HCT116 (cell line): ENCODE data around the gene MED13L. TPM values are rescaled to one million over a fixed set of nuclear protein-coding genes. Genes with fewer than 3 reads are reported as not detected.

ENCODE experiments used
- ATAC-seq: fragments of 200-7000 bp; cut with Tn5 transposase; 2 replicates; pipeline ENCODE4 v1.9.1; 2020; ENCODE audit warnings: mild to moderate bottlenecking, moderate library complexity
- BruUV-seq: library from RNA; stranded (reverse); fragments of 400-500 nt; replicated peaks from 2 replicates; lab custom pipeline; 2021; lab: Mats Ljungman, UMichigan
- CTCF ChIA-PET: fragments of 300-600 bp; sonication (Branson Sonifier 250); formaldehyde crosslinking; loops from one replicate; lab custom pipeline; 2021; ENCODE audit warnings: antibody characterized with exemption; lab: Charles Lee
- POLR2A ChIA-PET: fragments of 300-600, 350-600 bp; sonication (Branson Sonifier 250); formaldehyde crosslinking; loops from one replicate; lab custom pipeline; 2021; ENCODE audit warnings: antibody characterized with exemption; lab: Charles Lee
- RAD21 ChIA-PET, 2 experiments: fragments of 300-600 bp; sonication (Branson Sonifier 250); formaldehyde crosslinking; loops; one replicate each; lab custom pipeline; 2023; ENCODE audit warnings: low total read pairs in 2 of 2; ENCODE audit not compliant: uncharacterized antibody in 2 of 2, unreplicated experiment in 2 of 2, low non-redundant PET in 1 of 2; lab: Charles Lee
- DNase-seq: peaks from one replicate; pipeline ENCODE4 v3.0.0-alpha.2; 2010; ENCODE audit warnings: low read depth, low spot score
- H2AFZ ChIP-seq: fragments of 200-600 bp; shearing (Covaris generic), sonication (generic); 2 replicates; pipeline ENCODE4 v1.6.1; 2017; ENCODE audit warnings: low read depth, mixed run types, mixed read lengths, antibody characterized with exemption, low read length; ENCODE audit not compliant: poor library complexity, severe bottlenecking
- H3K27ac ChIP-seq: 2 replicates; pipeline ENCODE4 v1.5.1; 2012; ENCODE audit warnings: low read depth, low read length
- H3K27me3 ChIP-seq: fragments of 200-600 bp; sonication (generic); 2 replicates; pipeline ENCODE4 v1.6.1; 2016; ENCODE audit warnings: mixed run types, low read length, mixed read lengths; ENCODE audit not compliant: insufficient read depth
- H3K36me3 ChIP-seq, 2 experiments: fragments of 200-500 bp in 1 of 2; fragments of 200-600 bp in 1 of 2; sonication (Bioruptor generic) in 1 of 2; sonication (generic) in 1 of 2; 2 replicates each; pipeline versions ENCODE4 v1.5.1 to v1.6.1; 2014 to 2016; ENCODE audit warnings: low read length in 2 of 2, inconsistent platforms in 1 of 2, mixed read lengths in 1 of 2, mixed run types in 1 of 2; ENCODE audit not compliant: insufficient read depth in 2 of 2, control insufficient read depth in 1 of 2
- H3K4me1 ChIP-seq, 2 experiments: fragments of 200-600 bp in 1 of 2; sonication (generic) in 1 of 2; 2 replicates each; pipeline versions ENCODE4 v1.5.1 to v1.6.1; 2012 to 2017; ENCODE audit warnings: low read length in 2 of 2, inconsistent platforms in 1 of 2, mild to moderate bottlenecking in 1 of 2, mixed read lengths in 1 of 2, mixed run types in 1 of 2, moderate library complexity in 1 of 2; ENCODE audit not compliant: insufficient read depth in 2 of 2, control insufficient read depth in 1 of 2
- H3K4me2 ChIP-seq: fragments of 200-600 bp; sonication (generic); 2 replicates; pipeline ENCODE4 v1.6.1; 2017; ENCODE audit warnings: mixed run types, low read length, mixed read lengths
- H3K4me3 ChIP-seq, 2 experiments: fragments of 200-600 bp in 1 of 2; sonication (generic) in 1 of 2; replicated peaks in 1 of 2; 2 replicates each; pipeline ENCODE4 v1.5.1; 2011 to 2016; ENCODE audit warnings: low read length in 2 of 2, control low read depth in 1 of 2, low read depth in 1 of 2, mild to moderate bottlenecking in 1 of 2, mixed read lengths in 1 of 2, mixed run types in 1 of 2
- H3K79me2 ChIP-seq: fragments of 200-600 bp; sonication (generic); 2 replicates; pipeline ENCODE4 v1.6.1; 2017; ENCODE audit warnings: mild to moderate bottlenecking, mixed run types, low read length, moderate library complexity, mixed read lengths; ENCODE audit not compliant: insufficient read depth
- H3K9ac ChIP-seq: fragments of 200-600 bp; sonication (generic); 2 replicates; pipeline ENCODE4 v1.6.1; 2016; ENCODE audit warnings: low read length, mixed read lengths
- H3K9me2 ChIP-seq: fragments of 200-600 bp; sonication (generic), shearing (Covaris generic); 2 replicates; pipeline ENCODE4 v1.6.1; 2017; ENCODE audit warnings: mixed run types, mild to moderate bottlenecking, moderate library complexity; ENCODE audit not compliant: insufficient read depth
- H3K9me3 ChIP-seq, 2 experiments: fragments of 200-500 bp in 1 of 2; fragments of 200-600 bp in 1 of 2; sonication (Bioruptor generic) in 1 of 2; sonication (generic) in 1 of 2; 2 replicates each; pipeline ENCODE4 v1.6.1; 2014 to 2017; ENCODE audit warnings: low read length in 2 of 2, mixed read lengths in 2 of 2, inconsistent platforms in 1 of 2, low read depth in 1 of 2, mild to moderate bottlenecking in 1 of 2, mixed run types in 1 of 2, moderate library complexity in 1 of 2; ENCODE audit not compliant: control insufficient read depth in 1 of 2, insufficient read depth in 1 of 2
- H4K20me1 ChIP-seq: fragments of 200-600 bp; sonication (generic), shearing (Covaris generic); 2 replicates; pipeline ENCODE4 v1.6.1; 2017; ENCODE audit warnings: mixed run types, mild to moderate bottlenecking, moderate library complexity; ENCODE audit not compliant: insufficient read depth
- CBX3 ChIP-seq: IDR thresholded peaks from 2 replicates; pipeline ENCODE4 v1.6.1; 2012; ENCODE audit warnings: low read depth
- CEBPB ChIP-seq: IDR thresholded peaks from 2 replicates; pipeline ENCODE4 v1.6.1; 2012; ENCODE audit warnings: low read depth
- EGR1 ChIP-seq: IDR thresholded peaks from 2 replicates; pipeline ENCODE4 v1.6.1; 2012; ENCODE audit warnings: low read depth
- ELF1 ChIP-seq: IDR thresholded peaks from 2 replicates; pipeline ENCODE4 v1.6.1; 2012; ENCODE audit warnings: low read depth, borderline replicate concordance
- EZH2phosphoT487 ChIP-seq: fragments of 200-600 bp; IDR thresholded peaks from 2 replicates; pipeline ENCODE4 v1.6.1; 2018; ENCODE audit warnings: antibody characterized with exemption, borderline replicate concordance
- FOSL1 ChIP-seq: IDR thresholded peaks from 2 replicates; pipeline ENCODE4 v1.6.1; 2012; ENCODE audit warnings: low read depth
- POLR2A ChIP-seq: IDR thresholded peaks from 2 replicates; pipeline ENCODE4 v1.7.0; 2011; ENCODE audit warnings: borderline replicate concordance; ENCODE audit not compliant: insufficient read depth, insufficient read length; ENCODE audit errors: extremely low read depth
- POLR2AphosphoS5 ChIP-seq: IDR thresholded peaks from 2 replicates; pipeline ENCODE4 v1.6.1; 2011; ENCODE audit warnings: mild to moderate bottlenecking, low read depth, low read length, moderate library complexity
- SIN3A ChIP-seq: IDR thresholded peaks from 2 replicates; pipeline ENCODE4 v1.6.1; 2012; ENCODE audit warnings: low read depth
- SP1 ChIP-seq: IDR thresholded peaks from 2 replicates; pipeline ENCODE4 v1.6.1; 2012; ENCODE audit warnings: low read depth
- ZFX ChIP-seq: fragments of 450-650 bp; IDR thresholded peaks from 2 replicates; pipeline ENCODE4 v1.6.1; 2017
- intact Hi-C: fragments of 100-400 bp; cut with micrococcal nuclease; formaldehyde crosslinking; loops from 2 replicates; pipeline ENCODE4 v1.10.0; 2022
- total RNA-seq: library from RNA; stranded (reverse); gene quantifications from one replicate; pipeline ENCODE4 v1.2.1, GENCODE V29; 2021; ENCODE audit not compliant: unreplicated experiment
- TF ChIP-seq, protein P1 (sequence below): IDR thresholded peaks from 2 replicates; pipeline ENCODE4 v1.6.1; 2012
- TF ChIP-seq, protein P2 (sequence below): IDR thresholded peaks from 2 replicates; pipeline ENCODE4 v1.6.1; 2011; ENCODE audit warnings: mild to moderate bottlenecking, low read length, moderate library complexity; ENCODE audit not compliant: insufficient replicate concordance; ENCODE audit errors: extremely low read depth
- TF ChIP-seq, protein P3 (sequence below), 3 experiments: fragments of 200-600 bp in 1 of 3; sonication (generic) in 1 of 3; IDR thresholded peaks in 2 of 3; conservative IDR thresholded peaks in 1 of 3; 2 replicates each; pipeline ENCODE4 v1.5.1; 2012 to 2017; ENCODE audit warnings: low read depth in 2 of 3, low read length in 2 of 3, antibody characterized with exemption in 1 of 3, borderline replicate concordance in 1 of 3, control low read depth in 1 of 3, mild to moderate bottlenecking in 1 of 3, mixed read lengths in 1 of 3, mixed run types in 1 of 3, moderate library complexity in 1 of 3; ENCODE audit not compliant: insufficient read depth in 1 of 3

The MED13L gene
- total RNA-seq, 1 experiment from 2014 or later, result 176 TPM

DNA sequence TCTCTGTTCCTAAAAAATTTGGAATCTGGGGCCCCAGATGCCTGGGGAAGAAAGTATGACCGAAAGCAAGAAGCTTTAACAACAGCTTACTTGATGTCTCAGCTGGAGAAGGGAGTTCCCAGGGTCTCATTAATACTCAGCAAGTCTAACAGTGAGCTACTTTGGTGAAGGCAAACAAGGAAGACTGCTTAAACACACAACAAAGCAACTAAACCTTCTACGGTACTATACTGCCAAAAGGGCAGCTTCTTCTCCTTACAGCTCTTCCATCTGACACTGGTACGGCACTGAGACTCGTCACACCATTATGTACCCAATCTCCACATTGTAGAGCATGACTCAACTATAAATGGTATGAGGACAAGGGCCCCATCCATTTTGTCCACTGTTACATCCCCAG, 213.0 kb downstream of the MED13L start:
- no peaks in the 10 kb centered on the region for H3K36me3 ChIP-seq
- no peak overlapping the region for H3K9ac ChIP-seq
- RAD21 ChIA-PET, result no interaction called here
- no peak for DNase-seq
- no peak overlapping the region for H3K4me2 ChIP-seq
- H3K4me1 ChIP-seq, result peaks cover 2 to 7% of the 10 kb centered on the region in 2 experiments; a peak in 2 of 4 replicates
- H3K9me2 ChIP-seq, result no peaks in the 10 kb centered on the region
- POLR2A ChIA-PET, result no interaction called here
- H3K79me2 ChIP-seq, result peaks cover 100% of the 10 kb centered on the region
- no peak overlapping the region for H2AFZ ChIP-seq
- H3K4me3 ChIP-seq, result no peak overlapping the region
- no peaks in the 10 kb centered on the region for H3K27me3 ChIP-seq
- intact Hi-C loops, result loop anchor here (10.0 kb wide), 1 partner anchor 540 kb away; no protein-coding TSS in a partner anchor
- no peaks in the 10 kb centered on the region for H3K9me3 ChIP-seq
- no peak for TF ChIP-seq SIN3A
- TF ChIP-seq, protein P1, sequence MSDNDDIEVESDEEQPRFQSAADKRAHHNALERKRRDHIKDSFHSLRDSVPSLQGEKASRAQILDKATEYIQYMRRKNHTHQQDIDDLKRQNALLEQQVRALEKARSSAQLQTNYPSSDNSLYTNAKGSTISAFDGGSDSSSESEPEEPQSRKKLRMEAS, result no peak
- no peak for TF ChIP-seq ELF1
- TF ChIP-seq EGR1, result no peak
- TF ChIP-seq, all 23 proteins: peak for 0
- no peak for ATAC-seq
- BruUV-seq, result no TSS peak
- CTCF ChIA-PET, result no interaction called here
- Histone ChIP-seq H3K27ac (no peak overlapping the region), H4K20me1 (peaks cover 30% of the 10 kb centered on the region)

DNA sequence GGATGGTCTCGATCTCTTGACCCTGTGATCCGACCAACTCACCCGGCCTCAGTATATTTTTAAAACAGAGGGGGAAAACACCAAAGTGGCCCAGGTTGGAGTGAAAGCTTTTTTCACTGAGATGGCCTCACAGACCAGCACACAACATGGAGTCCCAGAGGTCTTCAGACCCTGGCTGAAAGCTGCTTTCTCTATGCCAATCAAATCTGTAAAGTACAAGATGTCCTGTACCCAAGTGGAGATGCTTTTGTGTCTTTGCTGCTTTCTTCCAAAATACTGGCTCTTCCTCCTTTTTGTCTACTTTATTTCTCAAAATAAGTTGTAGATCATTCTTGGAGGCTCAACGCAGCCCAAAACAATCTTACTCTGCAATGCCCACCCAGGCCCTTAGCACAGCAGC, 214.8 kb downstream of the MED13L start:
- Histone ChIP-seq H2AFZ (no peak overlapping the region), H4K20me1 (peaks cover 34% of the 10 kb centered on the region), H3K4me3 (no peak overlapping the region), H3K9me3 (no peaks in the 10 kb centered on the region), H3K4me2 (no peak overlapping the region), H3K36me3 (no peaks in the 10 kb centered on the region), H3K27ac (no peak overlapping the region), H3K79me2 (peaks cover 100% of the 10 kb centered on the region), H3K9ac (no peak overlapping the region), H3K4me1 (peaks cover 2 to 5% of the 10 kb centered on the region in 2 experiments; a peak in 2 of 4 replicates), H3K9me2 (no peaks in the 10 kb centered on the region), H3K27me3 (no peaks in the 10 kb centered on the region)
- RAD21 ChIA-PET, result no interaction called here
- BruUV-seq, result no TSS peak
- ATAC-seq (no peak), DNase-seq (no peak)
- intact Hi-C loops, result loop anchor here (10.0 kb wide), 1 partner anchor 542 kb away; no protein-coding TSS in a partner anchor
- CTCF ChIA-PET, result no interaction called here
- POLR2A ChIA-PET, result no interaction called here
- TF ChIP-seq POLR2AphosphoS5, result no peak
- TF ChIP-seq POLR2A, result no peak
- TF ChIP-seq EGR1, result no peak
- no peak for TF ChIP-seq ZFX
- TF ChIP-seq, protein P1, result no peak
- TF ChIP-seq, protein P2, sequence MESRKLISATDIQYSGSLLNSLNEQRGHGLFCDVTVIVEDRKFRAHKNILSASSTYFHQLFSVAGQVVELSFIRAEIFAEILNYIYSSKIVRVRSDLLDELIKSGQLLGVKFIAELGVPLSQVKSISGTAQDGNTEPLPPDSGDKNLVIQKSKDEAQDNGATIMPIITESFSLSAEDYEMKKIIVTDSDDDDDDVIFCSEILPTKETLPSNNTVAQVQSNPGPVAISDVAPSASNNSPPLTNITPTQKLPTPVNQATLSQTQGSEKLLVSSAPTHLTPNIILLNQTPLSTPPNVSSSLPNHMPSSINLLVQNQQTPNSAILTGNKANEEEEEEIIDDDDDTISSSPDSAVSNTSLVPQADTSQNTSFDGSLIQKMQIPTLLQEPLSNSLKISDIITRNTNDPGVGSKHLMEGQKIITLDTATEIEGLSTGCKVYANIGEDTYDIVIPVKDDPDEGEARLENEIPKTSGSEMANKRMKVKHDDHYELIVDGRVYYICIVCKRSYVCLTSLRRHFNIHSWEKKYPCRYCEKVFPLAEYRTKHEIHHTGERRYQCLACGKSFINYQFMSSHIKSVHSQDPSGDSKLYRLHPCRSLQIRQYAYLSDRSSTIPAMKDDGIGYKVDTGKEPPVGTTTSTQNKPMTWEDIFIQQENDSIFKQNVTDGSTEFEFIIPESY, result no peak
- TF ChIP-seq SP1, result no peak
- no peak for TF ChIP-seq CEBPB
- no peak for TF ChIP-seq CBX3
- TF ChIP-seq, protein P3, sequence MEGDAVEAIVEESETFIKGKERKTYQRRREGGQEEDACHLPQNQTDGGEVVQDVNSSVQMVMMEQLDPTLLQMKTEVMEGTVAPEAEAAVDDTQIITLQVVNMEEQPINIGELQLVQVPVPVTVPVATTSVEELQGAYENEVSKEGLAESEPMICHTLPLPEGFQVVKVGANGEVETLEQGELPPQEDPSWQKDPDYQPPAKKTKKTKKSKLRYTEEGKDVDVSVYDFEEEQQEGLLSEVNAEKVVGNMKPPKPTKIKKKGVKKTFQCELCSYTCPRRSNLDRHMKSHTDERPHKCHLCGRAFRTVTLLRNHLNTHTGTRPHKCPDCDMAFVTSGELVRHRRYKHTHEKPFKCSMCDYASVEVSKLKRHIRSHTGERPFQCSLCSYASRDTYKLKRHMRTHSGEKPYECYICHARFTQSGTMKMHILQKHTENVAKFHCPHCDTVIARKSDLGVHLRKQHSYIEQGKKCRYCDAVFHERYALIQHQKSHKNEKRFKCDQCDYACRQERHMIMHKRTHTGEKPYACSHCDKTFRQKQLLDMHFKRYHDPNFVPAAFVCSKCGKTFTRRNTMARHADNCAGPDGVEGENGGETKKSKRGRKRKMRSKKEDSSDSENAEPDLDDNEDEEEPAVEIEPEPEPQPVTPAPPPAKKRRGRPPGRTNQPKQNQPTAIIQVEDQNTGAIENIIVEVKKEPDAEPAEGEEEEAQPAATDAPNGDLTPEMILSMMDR (IDR thresholded peaks at IDR 0.05 in 2 of 3, conservative IDR thresholded peaks at IDR 0.05 in 1 of 3; ENCODE audit: borderline replicate concordance in 1 of 3, insufficient read depth in 1 of 3, low read depth in 2 of 3, low read length in 2 of 3), result no peak
- no peak for TF ChIP-seq EZH2phosphoT487
- TF ChIP-seq SIN3A, result no peak
- TF ChIP-seq FOSL1, result no peak
